ENCODE results near the gene ZSCAN29. TPM values are rescaled to one million over a fixed set of nuclear protein-coding genes. Genes with fewer than 3 reads are reported as not detected.

ZSCAN29 gene
- 32.1 to 35.5 TPM (median 33.7 TPM) in 3 replicates for total RNA-seq

DNA sequence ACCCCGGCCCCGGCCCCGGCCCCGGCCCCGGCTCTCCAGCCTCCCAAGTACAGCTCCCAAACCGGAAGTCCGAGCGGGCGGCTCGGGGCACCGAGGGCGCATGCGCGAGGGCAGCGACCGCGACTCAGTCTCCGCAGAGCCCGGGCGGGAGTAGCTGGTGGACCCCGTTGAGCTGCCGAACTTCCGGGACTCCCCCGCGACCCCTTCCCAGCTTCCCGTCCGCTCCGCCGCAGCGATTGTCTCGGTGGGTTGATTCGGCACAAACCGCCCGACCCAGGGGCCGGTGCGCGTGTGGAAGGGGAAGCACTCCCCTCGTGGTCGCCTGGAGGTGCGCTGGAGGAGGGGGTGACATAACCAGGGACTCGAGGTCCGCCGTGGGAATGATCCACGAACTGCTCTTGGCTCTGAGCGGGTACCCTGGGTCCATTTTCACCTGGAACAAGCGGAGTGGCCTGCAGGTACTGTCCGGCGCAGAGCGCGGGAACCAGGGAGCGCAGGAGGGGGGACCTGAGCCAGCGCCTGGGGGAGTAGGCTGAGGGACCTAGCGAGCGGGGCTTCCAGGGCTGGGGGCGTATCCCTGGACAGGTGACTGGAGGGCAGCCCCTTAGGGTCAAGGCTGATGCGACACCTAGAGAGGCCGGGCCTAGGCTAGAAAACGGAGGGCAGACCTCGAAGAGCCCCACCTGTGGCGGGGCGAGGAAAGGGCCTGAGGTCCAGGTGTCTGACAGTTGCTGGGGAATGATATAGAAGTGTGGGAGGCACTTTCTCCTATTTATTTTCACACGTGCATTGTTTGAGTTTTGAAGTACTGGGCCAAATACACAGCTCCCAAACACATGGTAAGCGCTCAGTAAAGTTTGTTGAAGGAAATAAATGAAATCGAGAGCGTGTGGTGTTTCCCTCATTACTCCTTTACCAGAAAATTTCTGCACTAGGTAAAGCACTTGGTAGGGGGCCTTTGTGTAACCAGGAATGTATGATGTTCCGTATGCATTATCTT lies at the start of gene ZSCAN29, which contains the start of gene TUBGCP4:
TSS of gene ZSCAN29 (minus strand) at position 69 of the 1,000 bp plus-strand sequence. CDS start 1,130 bp downstream, outside the sequence.
TSS of gene TUBGCP4 (plus strand) at position 127 of the 1,000 bp plus-strand sequence. CDS start at position 381, 254 bp downstream.
- Mint-ChIP-seq H3K36me3 (peaks cover 33% of the 10 kb centered on the region), H3K27me3 (ENCODE audit: low read depth) (no peaks in the 10 kb centered on the region), H3K27ac (peak within 1 kb of the TSS; percentile 92), H3K4me1 (peaks cover 38% of the 10 kb centered on the region), H3K4me3 (peak within 1 kb of the TSS; percentile 96), H3K9me3 (peaks cover 14% of the 10 kb centered on the region)
- DNase-seq (ENCODE audit: low spot score in 2 of 2, unreplicated experiment in 2 of 2): peak; percentile 77 to 88
- TF ChIP-seq, protein P1, sequence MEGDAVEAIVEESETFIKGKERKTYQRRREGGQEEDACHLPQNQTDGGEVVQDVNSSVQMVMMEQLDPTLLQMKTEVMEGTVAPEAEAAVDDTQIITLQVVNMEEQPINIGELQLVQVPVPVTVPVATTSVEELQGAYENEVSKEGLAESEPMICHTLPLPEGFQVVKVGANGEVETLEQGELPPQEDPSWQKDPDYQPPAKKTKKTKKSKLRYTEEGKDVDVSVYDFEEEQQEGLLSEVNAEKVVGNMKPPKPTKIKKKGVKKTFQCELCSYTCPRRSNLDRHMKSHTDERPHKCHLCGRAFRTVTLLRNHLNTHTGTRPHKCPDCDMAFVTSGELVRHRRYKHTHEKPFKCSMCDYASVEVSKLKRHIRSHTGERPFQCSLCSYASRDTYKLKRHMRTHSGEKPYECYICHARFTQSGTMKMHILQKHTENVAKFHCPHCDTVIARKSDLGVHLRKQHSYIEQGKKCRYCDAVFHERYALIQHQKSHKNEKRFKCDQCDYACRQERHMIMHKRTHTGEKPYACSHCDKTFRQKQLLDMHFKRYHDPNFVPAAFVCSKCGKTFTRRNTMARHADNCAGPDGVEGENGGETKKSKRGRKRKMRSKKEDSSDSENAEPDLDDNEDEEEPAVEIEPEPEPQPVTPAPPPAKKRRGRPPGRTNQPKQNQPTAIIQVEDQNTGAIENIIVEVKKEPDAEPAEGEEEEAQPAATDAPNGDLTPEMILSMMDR (IDR thresholded peaks at IDR 0.05; ENCODE audit: unreplicated experiment): no peak

DNA sequence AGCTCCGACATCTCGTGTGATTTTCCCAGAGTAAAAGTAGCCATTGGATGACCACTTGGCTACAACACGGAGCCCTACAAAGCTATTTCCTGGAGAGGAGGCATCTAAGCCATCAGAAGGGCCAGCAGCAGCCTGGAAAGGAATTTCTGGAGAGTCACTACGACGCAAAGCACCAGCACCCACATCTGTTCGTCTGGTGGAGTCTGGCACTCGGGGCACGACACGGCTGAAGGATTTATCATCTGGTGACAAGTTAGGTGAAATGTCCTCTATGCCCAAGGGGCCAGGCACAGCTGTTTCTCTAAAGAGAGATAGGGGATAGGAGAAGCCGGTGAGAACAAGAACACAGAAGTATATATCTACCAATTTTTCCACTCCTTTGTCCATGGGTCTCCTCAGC lies 49.6 kb upstream of the ZSCAN29 start:
- TF ChIP-seq, protein P1 (IDR thresholded peaks at IDR 0.05; ENCODE audit: unreplicated experiment): no peak

DNA sequence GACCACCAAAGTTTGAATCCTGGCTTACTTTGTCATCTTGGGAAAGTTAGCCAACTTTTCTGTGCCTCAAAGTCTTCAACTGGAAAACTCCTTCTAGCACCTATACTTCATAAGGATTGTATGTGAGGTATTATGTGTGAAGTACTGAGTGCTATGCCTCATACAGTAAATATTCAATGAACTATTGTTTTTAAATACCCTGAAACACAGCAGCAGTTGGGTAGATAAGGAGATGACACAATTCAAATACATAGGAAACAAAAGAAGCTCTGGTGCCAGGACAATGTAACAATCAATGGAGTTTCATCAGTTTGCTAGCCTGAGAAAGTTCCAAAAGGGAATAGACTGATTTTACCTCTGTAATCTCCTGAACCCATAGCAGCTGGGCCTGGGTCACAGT lies 43.4 kb upstream of the ZSCAN29 start:
- no peaks in the 10 kb centered on the region for H3K9me3 Mint-ChIP-seq
- no peaks in the 10 kb centered on the region for H3K4me1 Mint-ChIP-seq
- H3K4me3 Mint-ChIP-seq: no peak overlapping the region
- H3K27ac Mint-ChIP-seq: no peak overlapping the region
- DNase-seq (ENCODE audit: low spot score in 2 of 2, unreplicated experiment in 2 of 2): no peak
- no peaks in the 10 kb centered on the region for H3K27me3 Mint-ChIP-seq (ENCODE audit: low read depth)
- TF ChIP-seq, protein P1 (IDR thresholded peaks at IDR 0.05; ENCODE audit: unreplicated experiment): no peak
- peaks cover 49% of the 10 kb centered on the region for H3K36me3 Mint-ChIP-seq

More for the DNA sequence above, 49.6 kb upstream of the ZSCAN29 start:
- no peaks in the 10 kb centered on the region for H3K4me1 Mint-ChIP-seq
- H3K4me3 Mint-ChIP-seq: no peak overlapping the region
- no peak overlapping the region for H3K27ac Mint-ChIP-seq
- H3K27me3 Mint-ChIP-seq (ENCODE audit: low read depth): no peaks in the 10 kb centered on the region
- H3K9me3 Mint-ChIP-seq: no peaks in the 10 kb centered on the region
- peaks cover 48% of the 10 kb centered on the region for H3K36me3 Mint-ChIP-seq
- no peak for DNase-seq (ENCODE audit: low spot score in 2 of 2, unreplicated experiment in 2 of 2)

DNA sequence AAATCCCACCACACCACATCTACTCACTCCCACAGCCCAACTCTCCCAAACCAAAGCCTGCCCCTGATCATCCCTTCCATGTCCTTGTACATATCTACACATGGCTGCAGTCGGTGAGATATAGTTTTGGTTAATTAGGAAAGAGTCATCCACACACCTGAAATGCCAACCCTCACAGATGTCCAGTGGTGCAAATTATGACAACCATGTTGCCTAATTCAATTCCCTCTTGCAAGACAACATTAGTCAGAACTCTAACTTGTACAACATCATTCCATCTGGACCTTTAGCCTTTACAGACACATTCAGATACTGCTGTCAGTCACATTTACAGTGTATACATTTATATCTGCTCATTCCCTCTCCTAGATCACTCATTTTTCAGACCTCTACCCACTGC lies 41.3 kb upstream of the ZSCAN29 start:
- H3K27ac Mint-ChIP-seq: no peak overlapping the region
- TF ChIP-seq, protein P1 (IDR thresholded peaks at IDR 0.05; ENCODE audit: unreplicated experiment): no peak

DNA sequence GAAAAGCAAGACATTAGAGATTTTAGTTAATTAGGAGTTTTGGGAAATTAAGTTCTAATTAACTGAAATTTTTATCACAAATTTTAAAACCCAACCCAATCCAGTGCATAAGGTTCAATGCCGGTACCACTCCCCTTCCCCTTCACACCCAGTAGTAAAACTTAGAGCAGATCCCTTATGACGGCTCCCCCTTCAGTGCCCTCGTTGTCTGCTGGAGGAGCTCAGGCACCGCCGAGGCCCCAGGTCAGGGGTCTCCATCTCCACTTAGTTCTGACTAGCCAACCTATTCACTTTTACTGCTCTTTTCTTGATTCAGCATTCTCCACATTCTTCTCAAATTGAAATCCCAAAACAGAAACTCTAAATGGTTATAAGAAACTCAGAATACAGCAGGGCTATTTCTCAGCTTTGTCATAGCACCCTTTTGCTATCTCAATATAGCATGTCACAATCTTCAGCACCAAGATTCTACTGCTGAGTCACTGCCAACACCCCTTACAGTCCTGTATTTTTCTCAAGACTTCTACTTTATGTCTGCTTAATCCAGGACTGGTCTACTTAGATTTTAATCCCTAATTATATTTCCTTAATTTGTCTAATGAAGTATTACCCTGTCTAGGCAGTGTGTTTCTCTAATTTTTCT lies 39.9 kb upstream of the ZSCAN29 start:
- Mint-ChIP-seq H3K36me3 (peaks cover 69% of the 10 kb centered on the region), H3K4me3 (no peak overlapping the region), H3K9me3 (no peaks in the 10 kb centered on the region), H3K27me3 (ENCODE audit: low read depth) (no peaks in the 10 kb centered on the region), H3K4me1 (no peaks in the 10 kb centered on the region), H3K27ac (no peak overlapping the region)
- DNase-seq (ENCODE audit: low spot score in 2 of 2, unreplicated experiment in 2 of 2): no peak
- TF ChIP-seq, protein P1 (IDR thresholded peaks at IDR 0.05; ENCODE audit: unreplicated experiment): no peak

More for the DNA sequence above, 41.3 kb upstream of the ZSCAN29 start:
- Mint-ChIP-seq H3K4me3 (no peak overlapping the region), H3K36me3 (peaks cover 63% of the 10 kb centered on the region), H3K27me3 (ENCODE audit: low read depth) (no peaks in the 10 kb centered on the region), H3K9me3 (no peaks in the 10 kb centered on the region), H3K4me1 (no peaks in the 10 kb centered on the region)
- no peak for DNase-seq (ENCODE audit: low spot score in 2 of 2, unreplicated experiment in 2 of 2)
